SK-N-SH treated with all-trans-retinoic acid at 6 μM for 48 hours (cell line): ENCODE measurements around the gene KCNMA1.

Experiments used
- ATAC-seq: fragments of 200-7000 bp; cut with Tn5 transposase; 3 replicates; pipeline ENCODE4 v1.9.1; 2020; ENCODE audit warnings: mild to moderate bottlenecking, moderate library complexity
- ARNTL ChIP-seq: fragments of 450-650 bp; formaldehyde crosslinking; IDR thresholded peaks from 2 replicates; pipeline ENCODE4 v1.5.0; 2020; ENCODE audit warnings: low read depth, mild to moderate bottlenecking, moderate library complexity, borderline replicate concordance
- BACH2 ChIP-seq: fragments of 250-450 bp; sonication (Bioruptor Pico); IDR thresholded peaks from 2 replicates; pipeline ENCODE4 v1.9.0; 2021; ENCODE audit warnings: mild to moderate bottlenecking, borderline replicate concordance
- CREB5 ChIP-seq: fragments of 250-450 bp; sonication (Bioruptor Pico); IDR thresholded peaks from 2 replicates; pipeline ENCODE4 v1.5.1; 2020; ENCODE audit warnings: low read depth, mild to moderate bottlenecking, moderate library complexity
- CSDC2 ChIP-seq: fragments of 250-450 bp; sonication (Bioruptor Pico); IDR thresholded peaks from 2 replicates; pipeline ENCODE4 v1.5.0; 2020; ENCODE audit warnings: mild to moderate bottlenecking, moderate library complexity
- CSRNP3 ChIP-seq: fragments of 250-450 bp; sonication (Bioruptor Pico); IDR thresholded peaks from 2 replicates; pipeline ENCODE4 v1.5.1; 2021; ENCODE audit warnings: mild to moderate bottlenecking, moderate library complexity
- ESRRG ChIP-seq: fragments of 250-450 bp; sonication (Bioruptor Pico); IDR thresholded peaks from 2 replicates; pipeline ENCODE4 v1.6.1; 2021; ENCODE audit warnings: mild to moderate bottlenecking
- GLIS3 ChIP-seq: fragments of 250-450 bp; sonication (Bioruptor Pico); IDR thresholded peaks from 2 replicates; pipeline ENCODE4 v1.5.0; 2020; ENCODE audit warnings: mild to moderate bottlenecking, moderate library complexity
- ISL1 ChIP-seq: fragments of 250-450 bp; sonication (Bioruptor Pico); IDR thresholded peaks from 2 replicates; pipeline ENCODE4 v2.1.2; 2022; ENCODE audit warnings: mild to moderate bottlenecking, moderate library complexity
- OSR1 ChIP-seq: fragments of 250-450 bp; sonication (Bioruptor Pico); IDR thresholded peaks from 2 replicates; pipeline ENCODE4 v1.8.0; 2022; ENCODE audit warnings: moderate library complexity, mild to moderate bottlenecking, inconsistent platforms
- PATZ1 ChIP-seq: fragments of 250-450 bp; sonication (Bioruptor Pico); IDR thresholded peaks from 2 replicates; pipeline ENCODE4 v1.8.0; 2020; ENCODE audit warnings: mild to moderate bottlenecking, moderate library complexity, borderline replicate concordance
- POU6F1 ChIP-seq: fragments of 250-450 bp; sonication (Bioruptor Pico); IDR thresholded peaks from 2 replicates; pipeline ENCODE4 v1.8.0; 2021; ENCODE audit warnings: low read depth, mild to moderate bottlenecking, moderate library complexity, borderline replicate concordance
- PPARA ChIP-seq: fragments of 250-450 bp; sonication (Bioruptor Pico); IDR thresholded peaks from 2 replicates; pipeline ENCODE4 v1.5.0; 2020; ENCODE audit warnings: mild to moderate bottlenecking, borderline replicate concordance
- RARB ChIP-seq: fragments of 250-450 bp; sonication (Bioruptor Pico); IDR thresholded peaks from 2 replicates; pipeline ENCODE4 v1.8.0; 2021; ENCODE audit warnings: mild to moderate bottlenecking, moderate library complexity
- SNAI2 ChIP-seq: fragments of 250-450 bp; sonication (Bioruptor Pico); IDR thresholded peaks from 2 replicates; pipeline ENCODE4 v1.5.0; 2020; ENCODE audit warnings: mild to moderate bottlenecking, moderate library complexity
- TCF4 ChIP-seq: fragments of 250-450 bp; sonication (Bioruptor Pico); IDR thresholded peaks from 2 replicates; pipeline ENCODE4 v1.8.0; 2021; ENCODE audit warnings: mild to moderate bottlenecking, moderate library complexity, borderline replicate concordance
- TSHZ2 ChIP-seq: fragments of 250-450 bp; sonication (Bioruptor Pico); IDR thresholded peaks from 2 replicates; pipeline ENCODE4 v1.5.0; 2020; ENCODE audit warnings: mild to moderate bottlenecking, moderate library complexity
- ZC3H10 ChIP-seq: fragments of 250-450 bp; sonication (Bioruptor Pico); IDR thresholded peaks from 2 replicates; pipeline ENCODE4 v1.5.1; 2021; ENCODE audit warnings: mild to moderate bottlenecking, moderate library complexity
- ZFP3 ChIP-seq: fragments of 250-450 bp; sonication (Bioruptor Pico); IDR thresholded peaks from 2 replicates; pipeline ENCODE4 v1.5.0; 2020; ENCODE audit warnings: mild to moderate bottlenecking, moderate library complexity
- ZFP30 ChIP-seq: fragments of 450-650 bp; formaldehyde crosslinking; IDR thresholded peaks from 2 replicates; pipeline ENCODE4 v1.5.0; 2022; ENCODE audit warnings: mild to moderate bottlenecking, moderate library complexity
- ZNF565 ChIP-seq: fragments of 450-650 bp; formaldehyde crosslinking; conservative IDR thresholded peaks from 2 replicates; pipeline ENCODE4 v1.5.0; 2020; ENCODE audit warnings: low read depth, mild to moderate bottlenecking, moderate library complexity
- ZNF70 ChIP-seq: fragments of 450-650 bp; formaldehyde crosslinking; IDR thresholded peaks from 2 replicates; pipeline ENCODE4 v1.5.0; 2020; ENCODE audit warnings: mild to moderate bottlenecking, moderate library complexity
- ZNF8 ChIP-seq: fragments of 450-650 bp; formaldehyde crosslinking; IDR thresholded peaks from 2 replicates; pipeline ENCODE4 v1.5.0; 2020; ENCODE audit warnings: mild to moderate bottlenecking, moderate library complexity

KCNMA1 gene

GRCh38 chr10:77419979-77420378, 217.6 kb downstream of the KCNMA1 start:
- TF ChIP-seq BACH2: no peak
- TF ChIP-seq ZC3H10 (CRISPR knock-in tag): no peak
- no peak for TF ChIP-seq CSRNP3 (CRISPR knock-in tag)
- no peak for TF ChIP-seq ZNF8 (CRISPR knock-in tag)
- TF ChIP-seq TCF4 (CRISPR knock-in tag): no peak
- no peak for TF ChIP-seq SNAI2 (CRISPR knock-in tag)
- TF ChIP-seq ZFP3: no peak
- no peak for TF ChIP-seq ISL1
- no peak for TF ChIP-seq TSHZ2 (CRISPR knock-in tag)
- TF ChIP-seq POU6F1 (CRISPR knock-in tag): no peak
- no peak for TF ChIP-seq ARNTL
- TF ChIP-seq OSR1 (CRISPR knock-in tag): no peak
- no peak for TF ChIP-seq CREB5
- no peak for TF ChIP-seq ZNF565 (CRISPR knock-in tag)
- ATAC-seq: no peak

GRCh38 chr10:77419056-77419455, 218.6 kb downstream of the KCNMA1 start:
- no peak for ATAC-seq
- TF ChIP-seq ZFP30 (CRISPR knock-in tag) (no peak), CREB5 (no peak), CSDC2 (CRISPR knock-in tag) (no peak), ESRRG (CRISPR knock-in tag) (no peak), ZNF8 (CRISPR knock-in tag) (no peak), TCF4 (CRISPR knock-in tag) (no peak), OSR1 (CRISPR knock-in tag) (no peak), POU6F1 (CRISPR knock-in tag) (no peak), ZFP3 (no peak), ZNF70 (CRISPR knock-in tag) (no peak), RARB (CRISPR knock-in tag) (no peak), TSHZ2 (CRISPR knock-in tag) (no peak), ISL1 (no peak), GLIS3 (no peak), CSRNP3 (CRISPR knock-in tag) (no peak), PPARA (CRISPR knock-in tag) (no peak), ZNF565 (CRISPR knock-in tag) (no peak), BACH2 (no peak), PATZ1 (no peak), SNAI2 (CRISPR knock-in tag) (no peak)
- TF ChIP-seq, all 23 proteins: peak for 0
